NK-92 (cell line): ENCODE measurements around the gene PLEKHO2.

Source experiments
- DNase-seq: peaks from one replicate; lab custom pipeline; 2025; ENCODE audit not compliant: unreplicated experiment; lab: John Stamatoyannopoulos, UW

Gene PLEKHO2

GRCh38 chr15:64855205-64855975 is 13.7 kb downstream of the PLEKHO2 start:
- DNase-seq, result no peak

GRCh38 chr15:64856429-64857145 is 14.9 kb downstream of the PLEKHO2 start:
- DNase-seq, result no peak

- no peak for DNase-seq
These were observed 15.7 kb downstream of the PLEKHO2 start for GRCh38 chr15:64857421-64857820.

- DNase-seq, result no peak
These were observed 16.4 kb downstream of the PLEKHO2 start for GRCh38 chr15:64858021-64858575.

GRCh38 chr15:64859226-64859625 is 17.5 kb downstream of the PLEKHO2 start:
- no peak for DNase-seq

- DNase-seq, result no peak
These were observed 19.6 kb downstream of the PLEKHO2 start for GRCh38 chr15:64861331-64861730.

GRCh38 chr15:64861960-64862359 is 20.2 kb downstream of the PLEKHO2 start:
- DNase-seq, result no peak

GRCh38 chr15:64862408-64862807 is 20.7 kb downstream of the PLEKHO2 start:
- no peak for DNase-seq

- no peak for DNase-seq
These were observed 22.4 kb downstream of the PLEKHO2 start for GRCh38 chr15:64864068-64864467.

GRCh38 chr15:64865126-64865997 is 23.6 kb downstream of the PLEKHO2 start:
- DNase-seq, result no peak

GRCh38 chr15:64865998-64866520 is 24.3 kb downstream of the PLEKHO2 start:
- no peak for DNase-seq

GRCh38 chr15:64869501-64869900 is 27.8 kb downstream of the PLEKHO2 start:
- DNase-seq, result no peak

- no peak for DNase-seq
These were observed 28.6 kb downstream of the PLEKHO2 start for GRCh38 chr15:64870353-64870752.

GRCh38 chr15:64875641-64876223 is 34.0 kb downstream of the PLEKHO2 start:
- no peak for DNase-seq

- no peak for DNase-seq
These were observed 35.7 kb downstream of the PLEKHO2 start for GRCh38 chr15:64877435-64877834.

GRCh38 chr15:64878705-64879104 is 37.0 kb downstream of the PLEKHO2 start:
- DNase-seq, result no peak

GRCh38 chr15:64883100-64883581 is 41.4 kb downstream of the PLEKHO2 start:
- no peak for DNase-seq

GRCh38 chr15:64883997-64884511 is 42.3 kb downstream of the PLEKHO2 start:
- DNase-seq, result no peak

GRCh38 chr15:64884679-64885078 is 43.0 kb downstream of the PLEKHO2 start:
- no peak for DNase-seq

GRCh38 chr15:64888336-64888735 is 46.6 kb downstream of the PLEKHO2 start:
- no peak for DNase-seq
